ENCODE data around the gene ARHGAP12. TPM values are rescaled to one million over a fixed set of nuclear protein-coding genes. Genes with fewer than 3 reads are reported as not detected.
"Not testable (repeated sequence)": the region's sequence is repeated elsewhere in the genome, so short reads cannot be mapped to it uniquely, and the experiment has no call there.

The ARHGAP12 gene
- total and polyA plus RNA-seq, 2 donors from 2014 or later, result 15.0 to 30.9 TPM

DNA sequence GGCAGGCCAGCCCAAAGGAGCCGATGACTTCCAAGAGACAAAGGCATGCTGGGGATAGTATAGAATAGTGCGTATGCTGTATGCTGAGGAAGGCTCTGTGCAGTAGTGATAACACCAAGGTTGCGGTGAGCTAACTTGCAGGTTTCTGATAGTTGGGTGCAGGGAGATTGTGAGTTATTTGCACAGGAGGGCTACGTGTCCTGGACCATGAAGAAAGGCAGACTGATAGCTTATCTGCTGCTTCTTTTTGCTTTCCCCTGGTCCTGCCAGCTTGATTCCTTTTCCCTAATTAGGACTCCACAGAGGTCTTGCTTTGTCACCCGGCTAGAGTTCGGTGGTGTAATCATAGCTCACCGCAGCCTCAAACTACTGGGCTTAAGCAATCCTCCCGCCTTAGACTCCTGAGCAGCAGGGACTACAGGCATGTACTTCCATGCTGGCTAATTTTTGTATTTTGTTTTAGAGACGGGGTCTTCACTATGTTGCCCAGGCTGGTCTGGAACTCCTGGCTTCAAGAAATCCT is 43.9 kb upstream of the ARHGAP12 start:
- no peak overlapping the region for H3K9ac ChIP-seq (ENCODE audit: low read length in 3 of 3)
- no peak for FAIRE-seq

DNA sequence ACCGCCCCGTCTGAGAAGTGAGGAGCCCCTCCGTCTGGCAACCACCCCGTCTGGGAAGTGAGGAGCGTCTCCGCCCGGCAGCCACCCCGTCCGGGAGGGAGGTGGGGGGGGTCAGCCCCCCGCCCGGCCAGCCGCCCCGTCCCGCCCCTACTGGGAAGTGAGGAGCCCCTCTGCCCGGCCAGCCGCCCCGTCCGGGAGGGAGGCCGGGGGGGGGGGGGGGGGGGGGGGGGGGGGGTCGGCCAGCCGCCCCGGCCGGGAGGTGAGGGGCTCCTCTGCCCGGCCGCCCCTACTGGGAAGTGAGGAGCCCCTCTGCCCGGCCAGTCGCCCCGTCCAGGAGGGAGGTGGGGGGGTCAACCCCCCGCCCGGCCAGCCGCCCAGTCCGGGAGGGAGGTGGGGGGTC is 41.2 kb upstream of the ARHGAP12 start:
- H3K9me3 ChIP-seq (ENCODE audit: control insufficient read depth in 2 of 3, insufficient read depth in 1 of 3, low read length in 3 of 3); H3K27ac ChIP-seq (ENCODE audit: low read depth in 2 of 2, low read length in 2 of 2); FAIRE-seq; H3K9ac ChIP-seq (ENCODE audit: low read length in 3 of 3); H3K36me3 ChIP-seq (ENCODE audit: control insufficient read depth in 2 of 3, insufficient read depth in 3 of 3, low read length in 3 of 3); H3K4me1 ChIP-seq (ENCODE audit: control insufficient read depth in 2 of 3, insufficient read depth in 2 of 3, low read depth in 1 of 3, low read length in 3 of 3); DNase-seq; H3K27me3 ChIP-seq (ENCODE audit: control insufficient read depth, insufficient read depth, low read length); H3K4me3 ChIP-seq (ENCODE audit: low read length in 3 of 3); intact Hi-C loops (cut with DNase I): not testable (repeated sequence)

More for the DNA sequence above, 43.9 kb upstream of the ARHGAP12 start:
- peaks cover 0 to under 1% (median 0%) of the 10 kb centered on the region in 3 donors for H3K4me1 ChIP-seq (ENCODE audit: control insufficient read depth in 2 of 3, insufficient read depth in 2 of 3, low read depth in 1 of 3, low read length in 3 of 3)
- no peak overlapping the region for H3K27ac ChIP-seq (ENCODE audit: low read depth in 2 of 2, low read length in 2 of 2)
- H3K4me3 ChIP-seq (ENCODE audit: low read length in 3 of 3), result no peak overlapping the region
- TF ChIP-seq, protein P1, sequence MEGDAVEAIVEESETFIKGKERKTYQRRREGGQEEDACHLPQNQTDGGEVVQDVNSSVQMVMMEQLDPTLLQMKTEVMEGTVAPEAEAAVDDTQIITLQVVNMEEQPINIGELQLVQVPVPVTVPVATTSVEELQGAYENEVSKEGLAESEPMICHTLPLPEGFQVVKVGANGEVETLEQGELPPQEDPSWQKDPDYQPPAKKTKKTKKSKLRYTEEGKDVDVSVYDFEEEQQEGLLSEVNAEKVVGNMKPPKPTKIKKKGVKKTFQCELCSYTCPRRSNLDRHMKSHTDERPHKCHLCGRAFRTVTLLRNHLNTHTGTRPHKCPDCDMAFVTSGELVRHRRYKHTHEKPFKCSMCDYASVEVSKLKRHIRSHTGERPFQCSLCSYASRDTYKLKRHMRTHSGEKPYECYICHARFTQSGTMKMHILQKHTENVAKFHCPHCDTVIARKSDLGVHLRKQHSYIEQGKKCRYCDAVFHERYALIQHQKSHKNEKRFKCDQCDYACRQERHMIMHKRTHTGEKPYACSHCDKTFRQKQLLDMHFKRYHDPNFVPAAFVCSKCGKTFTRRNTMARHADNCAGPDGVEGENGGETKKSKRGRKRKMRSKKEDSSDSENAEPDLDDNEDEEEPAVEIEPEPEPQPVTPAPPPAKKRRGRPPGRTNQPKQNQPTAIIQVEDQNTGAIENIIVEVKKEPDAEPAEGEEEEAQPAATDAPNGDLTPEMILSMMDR (IDR thresholded peaks at IDR 0.05; ENCODE audit: borderline replicate concordance, extremely low read depth, insufficient read depth), result no peak
- no peaks in the 10 kb centered on the region for H3K9me3 ChIP-seq (ENCODE audit: control insufficient read depth in 2 of 3, insufficient read depth in 1 of 3, low read length in 3 of 3)
- H3K36me3 ChIP-seq (ENCODE audit: control insufficient read depth in 2 of 3, insufficient read depth in 3 of 3, low read length in 3 of 3), result no peaks in the 10 kb centered on the region
- H3K27me3 ChIP-seq (ENCODE audit: control insufficient read depth, insufficient read depth, low read length), result no peaks in the 10 kb centered on the region
- no peak for DNase-seq
- intact Hi-C loops (cut with DNase I), result no loop called here

DNA sequence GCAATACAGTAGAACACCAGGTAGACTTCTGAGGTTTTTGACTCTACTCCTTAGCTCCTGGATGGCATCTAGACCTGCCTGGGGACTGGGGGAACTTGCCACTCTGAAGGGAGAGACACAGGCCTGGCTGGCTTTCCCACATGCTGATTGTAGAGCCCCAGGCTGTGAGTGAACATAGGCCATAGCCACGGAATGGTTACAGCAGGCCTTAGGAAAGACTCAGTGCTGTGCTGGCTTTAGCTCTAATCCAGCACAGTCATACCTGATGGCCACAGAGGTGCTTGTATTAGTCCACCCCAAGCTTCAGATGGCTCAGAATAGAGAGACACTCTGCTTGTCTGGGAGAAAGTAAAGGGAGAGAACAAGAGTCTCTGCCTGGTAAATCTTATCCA is 35.0 kb upstream of the ARHGAP12 start:
- Histone ChIP-seq H3K36me3 (ENCODE audit: control insufficient read depth in 2 of 3, insufficient read depth in 3 of 3, low read length in 3 of 3) (no peaks in the 10 kb centered on the region), H3K9me3 (ENCODE audit: control insufficient read depth in 2 of 3, insufficient read depth in 1 of 3, low read length in 3 of 3) (no peaks in the 10 kb centered on the region), H3K27me3 (ENCODE audit: control insufficient read depth, insufficient read depth, low read length) (no peaks in the 10 kb centered on the region), H3K27ac (ENCODE audit: low read depth in 2 of 2, low read length in 2 of 2) (no peak overlapping the region), H3K9ac (ENCODE audit: low read length in 3 of 3) (no peak overlapping the region), H3K4me1 (ENCODE audit: control insufficient read depth in 2 of 3, insufficient read depth in 2 of 3, low read depth in 1 of 3, low read length in 3 of 3) (peaks cover 0 to 2% (median 0%) of the 10 kb centered on the region in 3 donors), H3K4me3 (ENCODE audit: low read length in 3 of 3) (no peak overlapping the region)
- no peak for DNase-seq
- TF ChIP-seq, protein P1 (IDR thresholded peaks at IDR 0.05; ENCODE audit: borderline replicate concordance, extremely low read depth, insufficient read depth), result no peak
- FAIRE-seq, result no peak
- intact Hi-C loops (cut with DNase I), result no loop called here

DNA sequence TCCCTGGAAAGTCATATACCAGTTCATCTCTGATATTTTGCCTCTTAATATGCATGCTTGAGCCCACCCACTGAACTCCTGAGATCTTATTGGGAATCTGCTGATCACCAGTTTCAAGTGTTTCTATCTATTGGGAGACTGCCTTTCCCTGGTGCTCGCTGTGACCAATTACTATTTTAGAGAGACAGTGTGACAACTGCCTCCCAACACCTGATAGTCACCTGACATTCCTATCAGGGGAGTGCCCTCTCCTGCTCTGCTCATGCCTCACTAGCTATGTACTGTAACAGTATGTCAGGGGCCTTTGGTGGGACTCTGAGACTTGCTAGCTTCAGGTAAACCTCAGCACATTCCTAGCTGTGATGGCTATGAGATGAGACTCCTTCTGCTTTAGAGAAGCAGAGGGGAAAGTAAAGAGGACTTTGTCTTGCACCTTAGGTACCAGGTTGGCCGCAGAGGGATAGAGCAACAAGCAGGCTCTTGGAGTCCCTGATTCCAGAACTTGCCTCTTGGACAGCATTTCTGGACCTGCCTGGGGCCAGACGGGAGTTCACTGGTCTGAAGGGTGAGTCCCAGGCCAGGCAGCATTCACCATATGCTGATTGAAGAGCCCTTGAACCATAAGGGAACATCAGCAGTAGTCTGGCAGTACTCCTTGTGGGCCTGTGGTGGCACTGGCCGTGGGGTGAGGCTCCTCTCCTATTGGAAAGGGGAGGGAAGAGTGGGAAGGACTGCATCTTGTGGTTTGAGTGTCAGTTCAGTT is 34.4 kb upstream of the ARHGAP12 start:
- intact Hi-C loops (cut with DNase I), result no loop called here
- Histone ChIP-seq H3K9ac (ENCODE audit: low read length in 3 of 3) (no peak overlapping the region), H3K9me3 (ENCODE audit: control insufficient read depth in 2 of 3, insufficient read depth in 1 of 3, low read length in 3 of 3) (no peaks in the 10 kb centered on the region), H3K27ac (ENCODE audit: low read depth in 2 of 2, low read length in 2 of 2) (no peak overlapping the region), H3K4me3 (ENCODE audit: low read length in 3 of 3) (no peak overlapping the region), H3K4me1 (ENCODE audit: control insufficient read depth in 2 of 3, insufficient read depth in 2 of 3, low read depth in 1 of 3, low read length in 3 of 3) (peaks cover 0 to 2% (median 0%) of the 10 kb centered on the region in 3 donors), H3K36me3 (ENCODE audit: control insufficient read depth in 2 of 3, insufficient read depth in 3 of 3, low read length in 3 of 3) (no peaks in the 10 kb centered on the region), H3K27me3 (ENCODE audit: control insufficient read depth, insufficient read depth, low read length) (no peaks in the 10 kb centered on the region)
- TF ChIP-seq, protein P1 (IDR thresholded peaks at IDR 0.05; ENCODE audit: borderline replicate concordance, extremely low read depth, insufficient read depth), result no peak
- no peak for FAIRE-seq
- DNase-seq, result no peak

Data from kidney (tissue), 14 donors.